ENCODE measurements around the gene ANXA1.

The ANXA1 gene

DNA sequence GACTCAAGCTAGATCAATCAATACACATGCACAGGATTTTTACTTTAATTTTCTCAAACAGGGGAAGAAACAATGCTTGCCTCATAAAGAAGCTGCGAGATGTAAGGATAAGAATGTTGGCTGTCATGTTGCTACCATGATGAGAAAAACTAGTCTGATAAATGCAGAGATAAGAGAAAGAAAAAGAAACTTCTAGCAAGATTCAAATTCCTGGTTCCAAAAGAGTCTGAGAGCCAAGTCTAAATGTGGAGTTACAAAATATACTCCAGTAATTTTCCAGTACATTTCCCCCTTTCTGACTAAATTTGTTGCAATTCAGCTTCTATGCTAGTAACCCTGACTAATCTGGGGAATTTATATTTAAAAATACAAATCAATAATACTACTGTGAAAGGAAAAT is 10.4 kb upstream of the ANXA1 start:
- TF ChIP-seq, protein P1, sequence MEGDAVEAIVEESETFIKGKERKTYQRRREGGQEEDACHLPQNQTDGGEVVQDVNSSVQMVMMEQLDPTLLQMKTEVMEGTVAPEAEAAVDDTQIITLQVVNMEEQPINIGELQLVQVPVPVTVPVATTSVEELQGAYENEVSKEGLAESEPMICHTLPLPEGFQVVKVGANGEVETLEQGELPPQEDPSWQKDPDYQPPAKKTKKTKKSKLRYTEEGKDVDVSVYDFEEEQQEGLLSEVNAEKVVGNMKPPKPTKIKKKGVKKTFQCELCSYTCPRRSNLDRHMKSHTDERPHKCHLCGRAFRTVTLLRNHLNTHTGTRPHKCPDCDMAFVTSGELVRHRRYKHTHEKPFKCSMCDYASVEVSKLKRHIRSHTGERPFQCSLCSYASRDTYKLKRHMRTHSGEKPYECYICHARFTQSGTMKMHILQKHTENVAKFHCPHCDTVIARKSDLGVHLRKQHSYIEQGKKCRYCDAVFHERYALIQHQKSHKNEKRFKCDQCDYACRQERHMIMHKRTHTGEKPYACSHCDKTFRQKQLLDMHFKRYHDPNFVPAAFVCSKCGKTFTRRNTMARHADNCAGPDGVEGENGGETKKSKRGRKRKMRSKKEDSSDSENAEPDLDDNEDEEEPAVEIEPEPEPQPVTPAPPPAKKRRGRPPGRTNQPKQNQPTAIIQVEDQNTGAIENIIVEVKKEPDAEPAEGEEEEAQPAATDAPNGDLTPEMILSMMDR (conservative IDR thresholded peaks at IDR 0.05), result no peak
- no peak overlapping the region for H3K27ac ChIP-seq

DNA sequence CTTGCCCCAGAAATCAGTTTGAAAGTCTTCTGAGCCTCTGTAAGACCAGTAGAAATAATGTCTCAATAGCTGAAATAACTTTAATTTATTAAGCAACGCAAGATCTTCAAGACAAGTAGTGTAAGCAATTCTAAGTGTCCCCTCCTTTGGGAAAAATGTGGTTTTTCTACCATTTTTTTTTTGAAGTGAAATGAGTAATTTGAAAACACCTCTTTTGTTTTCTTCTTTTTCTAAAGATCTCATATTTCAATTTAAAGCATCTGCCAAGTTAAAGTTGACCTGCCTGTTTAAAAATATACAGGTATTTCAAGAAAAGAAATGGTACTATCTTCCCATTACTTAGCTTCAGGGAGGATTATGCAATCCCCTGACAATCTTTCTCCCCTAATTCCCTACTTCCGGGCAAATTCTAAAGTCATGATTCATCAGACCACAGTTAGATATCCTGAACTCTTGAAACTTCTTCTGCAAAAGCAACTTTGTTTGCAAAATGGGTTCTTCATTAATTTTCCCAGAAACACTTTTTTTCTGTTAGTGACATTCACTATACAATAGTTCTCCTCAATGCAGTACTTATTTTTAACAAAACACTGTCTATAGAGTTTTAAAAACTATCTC is 7.8 kb upstream of the ANXA1 start:
- TF ChIP-seq, protein P1 (conservative IDR thresholded peaks at IDR 0.05), result no peak
- no peak overlapping the region for H3K27ac ChIP-seq

DNA sequence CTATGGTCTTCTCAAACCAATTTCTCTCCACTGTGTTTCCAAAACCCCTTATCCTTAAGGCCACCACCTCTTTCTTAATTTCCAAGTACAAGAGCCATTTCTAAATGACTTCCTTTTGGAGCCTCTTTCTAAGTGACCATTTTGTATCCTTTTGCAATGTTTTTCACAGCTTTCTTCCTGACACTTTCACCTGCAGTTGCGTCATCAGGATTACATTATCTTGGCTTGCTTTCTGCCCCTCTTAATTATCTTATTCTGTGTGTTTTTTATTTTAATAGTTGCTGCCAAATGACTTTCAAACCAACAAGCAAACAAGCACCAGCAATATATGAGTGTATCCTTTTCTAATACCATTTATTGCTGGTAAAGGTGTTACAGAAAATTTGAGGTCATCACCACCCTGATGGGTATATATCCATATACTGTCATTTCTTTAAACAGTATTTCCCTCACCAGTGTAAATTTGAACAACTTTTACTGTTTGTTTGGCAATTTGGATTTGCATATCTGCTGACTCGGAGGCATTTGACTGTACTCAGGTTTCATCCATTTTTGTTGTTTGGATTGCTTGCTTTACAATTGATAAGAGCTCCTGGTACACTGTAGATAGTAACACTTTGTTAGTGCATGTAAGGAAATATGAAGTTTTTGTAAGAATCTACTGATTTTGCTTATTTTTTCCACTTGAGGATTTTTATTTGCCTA is 5.4 kb upstream of the ANXA1 start:
- TF ChIP-seq, protein P1 (conservative IDR thresholded peaks at IDR 0.05), result no peak
- peak overlapping the region; percentile 46 for H3K27ac ChIP-seq

DNA sequence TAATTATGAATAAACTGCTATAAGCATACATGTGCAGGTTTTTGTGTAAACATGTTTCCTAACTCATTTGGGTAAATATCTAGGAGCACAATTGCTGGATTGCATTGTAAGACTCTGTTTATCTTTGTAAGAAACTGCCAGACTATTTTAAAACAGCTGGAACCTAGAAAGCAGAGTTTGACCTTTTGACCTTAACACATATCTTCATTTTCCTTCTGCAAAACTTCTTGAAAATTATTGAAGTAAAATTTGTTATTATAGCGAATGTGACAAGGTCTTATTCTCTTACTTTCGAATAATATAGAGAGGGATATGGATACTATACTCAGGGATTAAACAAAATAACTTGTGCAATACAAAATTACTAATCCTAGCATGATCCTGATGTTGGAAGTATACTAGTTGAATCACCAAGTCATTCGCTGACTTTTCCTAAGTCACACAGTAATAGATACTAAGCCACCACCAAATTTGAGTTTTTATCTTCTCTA is 3.2 kb upstream of the ANXA1 start:
- peak overlapping the region; percentile 46 for H3K27ac ChIP-seq
- TF ChIP-seq, protein P1 (conservative IDR thresholded peaks at IDR 0.05), result no peak

DNA sequence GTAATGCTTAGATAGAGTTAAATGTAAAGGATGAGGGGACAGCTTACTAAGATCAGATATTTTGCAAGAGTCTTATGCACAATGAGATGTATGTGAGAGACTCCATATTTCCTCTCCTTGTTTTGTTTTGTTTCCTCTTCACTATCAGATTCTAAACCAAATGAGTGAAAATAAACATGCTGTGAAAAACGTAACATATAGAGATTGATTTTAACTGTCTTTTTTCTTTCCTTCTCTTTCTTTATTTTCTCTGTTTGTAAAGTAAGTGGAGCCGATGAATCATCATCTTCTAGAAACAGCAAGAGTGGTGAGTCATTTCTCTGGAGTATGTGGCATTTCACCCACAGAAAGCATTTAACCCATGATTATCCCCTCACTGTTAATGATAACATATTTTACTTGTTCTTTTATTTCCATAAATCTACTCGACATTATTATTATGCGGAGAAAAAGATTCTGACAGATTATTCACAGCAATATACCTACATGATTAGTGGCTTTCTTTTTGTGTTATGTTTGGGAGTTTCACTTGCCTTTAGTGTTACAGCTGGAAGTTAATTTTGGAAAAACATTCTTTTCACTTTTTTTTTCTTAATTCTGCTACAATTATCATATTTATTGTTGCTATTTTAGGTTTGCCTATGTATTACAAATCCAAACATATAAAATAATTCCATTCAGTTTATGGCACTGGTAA is 2.1 kb upstream of the ANXA1 start:
- no peak overlapping the region for H3K27ac ChIP-seq
- TF ChIP-seq, protein P1 (conservative IDR thresholded peaks at IDR 0.05), result no peak

DNA sequence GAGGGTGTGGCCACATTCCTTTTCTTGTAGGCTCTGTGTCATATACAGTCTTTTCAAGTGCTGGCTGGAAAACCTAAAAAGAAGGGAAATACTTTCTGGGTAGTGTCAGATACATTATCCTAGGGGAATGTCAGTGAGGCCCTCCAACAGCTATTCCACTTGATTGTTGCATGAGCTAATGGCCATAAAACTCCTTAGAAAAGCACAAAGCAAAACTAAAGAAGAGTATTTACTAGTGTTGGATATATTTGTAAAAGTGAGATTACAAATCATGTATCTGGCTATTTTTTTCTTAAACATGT is 829 bp downstream of the ANXA1 start:
- peak overlapping the region; percentile 53 for H3K27ac ChIP-seq
- TF ChIP-seq, protein P1 (conservative IDR thresholded peaks at IDR 0.05), result no peak

DNA sequence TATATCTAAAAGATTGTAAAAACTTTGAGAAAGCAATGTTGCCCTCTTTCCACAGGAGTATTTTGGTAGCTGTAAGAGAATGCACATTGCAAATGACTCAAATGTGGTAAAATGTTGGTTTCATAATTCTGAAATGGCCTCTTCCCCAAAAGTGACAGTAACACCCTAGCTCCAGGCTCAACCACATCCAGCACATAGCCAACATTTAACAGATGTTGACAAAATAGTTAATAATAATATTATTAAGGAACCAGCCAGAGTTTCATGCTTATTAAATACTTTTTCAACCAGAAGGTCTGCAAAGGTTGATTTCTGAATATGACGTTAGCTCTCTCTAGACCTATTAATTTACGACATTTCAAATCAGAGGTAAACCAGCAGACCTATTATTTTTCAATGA is 1.3 kb downstream of the ANXA1 start:
- TF ChIP-seq, protein P1 (conservative IDR thresholded peaks at IDR 0.05), result no peak
- H3K27ac ChIP-seq, result no peak overlapping the region
